GM10266 (cell line): Measurements from ENCODE around the gene LENG8.
A peak's percentile ranks its signal among the peaks of the same experiment; 100 is the strongest.

Experiments used
- DNase-seq: peaks from one replicate; pipeline ENCODE4 v3.0.0; 2012; ENCODE audit errors: extremely low spot score
- TF ChIP-seq, protein P1 (sequence below): IDR thresholded peaks from 2 replicates; pipeline ENCODE4 v1.5.1; 2012; ENCODE audit warnings: mild to moderate bottlenecking, low read depth; ENCODE audit not compliant: control insufficient read depth, insufficient read depth; ENCODE audit errors: missing control alignments

LENG8 gene

DNA sequence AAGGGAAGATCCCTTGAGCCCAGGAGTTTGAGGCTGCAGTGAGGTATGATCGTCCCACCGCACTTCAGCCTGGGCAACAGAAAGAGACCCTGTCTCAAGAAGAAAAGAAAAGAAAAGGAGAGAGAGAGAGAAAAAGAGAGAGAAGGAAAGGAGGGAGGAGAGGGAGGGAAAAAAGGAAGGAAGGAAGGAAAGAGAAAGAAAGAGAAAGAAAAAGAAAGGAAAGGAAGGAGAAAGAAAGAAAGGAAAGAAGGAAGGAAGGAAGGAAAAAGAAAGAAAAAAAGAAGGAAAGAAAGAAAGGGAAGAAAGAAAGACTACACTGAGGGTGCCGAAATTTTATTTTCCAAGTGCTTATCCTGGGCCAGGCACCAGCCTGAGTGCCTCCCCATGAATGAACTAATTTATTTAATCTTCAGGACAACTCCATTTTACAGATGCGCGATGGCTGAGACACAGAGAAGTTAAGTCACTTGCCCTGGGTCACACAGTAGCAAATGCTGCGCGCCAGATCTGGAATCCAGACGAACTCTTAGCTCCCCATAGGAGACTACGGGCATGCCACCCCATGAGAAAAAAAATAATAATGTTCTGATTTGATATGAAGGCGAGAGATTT is 21.4 kb downstream of the LENG8 start:
- TF ChIP-seq, protein P1, sequence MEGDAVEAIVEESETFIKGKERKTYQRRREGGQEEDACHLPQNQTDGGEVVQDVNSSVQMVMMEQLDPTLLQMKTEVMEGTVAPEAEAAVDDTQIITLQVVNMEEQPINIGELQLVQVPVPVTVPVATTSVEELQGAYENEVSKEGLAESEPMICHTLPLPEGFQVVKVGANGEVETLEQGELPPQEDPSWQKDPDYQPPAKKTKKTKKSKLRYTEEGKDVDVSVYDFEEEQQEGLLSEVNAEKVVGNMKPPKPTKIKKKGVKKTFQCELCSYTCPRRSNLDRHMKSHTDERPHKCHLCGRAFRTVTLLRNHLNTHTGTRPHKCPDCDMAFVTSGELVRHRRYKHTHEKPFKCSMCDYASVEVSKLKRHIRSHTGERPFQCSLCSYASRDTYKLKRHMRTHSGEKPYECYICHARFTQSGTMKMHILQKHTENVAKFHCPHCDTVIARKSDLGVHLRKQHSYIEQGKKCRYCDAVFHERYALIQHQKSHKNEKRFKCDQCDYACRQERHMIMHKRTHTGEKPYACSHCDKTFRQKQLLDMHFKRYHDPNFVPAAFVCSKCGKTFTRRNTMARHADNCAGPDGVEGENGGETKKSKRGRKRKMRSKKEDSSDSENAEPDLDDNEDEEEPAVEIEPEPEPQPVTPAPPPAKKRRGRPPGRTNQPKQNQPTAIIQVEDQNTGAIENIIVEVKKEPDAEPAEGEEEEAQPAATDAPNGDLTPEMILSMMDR: no peak
- no peak for DNase-seq

DNA sequence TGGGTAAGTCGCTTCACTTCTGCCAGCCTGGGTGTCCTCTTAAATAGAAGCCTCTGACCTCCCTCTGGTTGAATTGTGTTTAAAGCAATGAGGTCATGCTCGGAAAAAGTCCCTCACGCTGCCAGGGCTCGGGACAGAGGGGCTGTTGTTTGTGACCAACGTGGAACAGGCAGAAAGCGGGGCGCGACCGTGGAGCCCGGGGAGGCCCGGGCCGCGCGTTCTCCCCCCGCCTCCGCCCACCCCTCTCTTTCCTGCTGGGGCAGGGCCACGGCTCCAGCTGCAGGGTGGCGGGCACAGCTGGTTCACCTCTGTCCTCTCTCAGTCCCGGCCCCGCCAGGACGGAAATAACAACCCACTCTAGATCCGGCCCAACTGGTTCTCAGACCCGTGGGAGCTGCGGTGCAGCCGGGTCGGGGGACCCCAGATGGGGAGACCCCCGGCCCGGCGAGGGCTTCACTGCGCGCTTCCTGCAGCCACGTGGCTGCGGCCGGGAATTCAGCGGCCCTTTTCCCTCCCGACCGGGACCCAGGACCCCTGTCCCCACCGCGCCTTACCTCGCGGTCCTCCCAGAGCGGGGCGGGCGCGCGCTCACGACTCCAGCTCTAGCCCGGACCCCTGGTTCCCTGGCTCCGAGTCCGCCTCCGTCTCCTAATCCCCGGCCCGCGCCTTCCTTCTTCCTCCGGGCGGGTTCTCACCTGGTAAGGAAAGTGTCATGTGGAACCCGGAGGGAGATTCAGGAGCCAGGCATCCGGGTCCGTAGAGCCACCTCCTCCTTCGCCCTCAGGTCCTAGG is 22.2 kb downstream of the LENG8 start:
- TF ChIP-seq, protein P1: no peak
- DNase-seq: peak; percentile 65

DNA sequence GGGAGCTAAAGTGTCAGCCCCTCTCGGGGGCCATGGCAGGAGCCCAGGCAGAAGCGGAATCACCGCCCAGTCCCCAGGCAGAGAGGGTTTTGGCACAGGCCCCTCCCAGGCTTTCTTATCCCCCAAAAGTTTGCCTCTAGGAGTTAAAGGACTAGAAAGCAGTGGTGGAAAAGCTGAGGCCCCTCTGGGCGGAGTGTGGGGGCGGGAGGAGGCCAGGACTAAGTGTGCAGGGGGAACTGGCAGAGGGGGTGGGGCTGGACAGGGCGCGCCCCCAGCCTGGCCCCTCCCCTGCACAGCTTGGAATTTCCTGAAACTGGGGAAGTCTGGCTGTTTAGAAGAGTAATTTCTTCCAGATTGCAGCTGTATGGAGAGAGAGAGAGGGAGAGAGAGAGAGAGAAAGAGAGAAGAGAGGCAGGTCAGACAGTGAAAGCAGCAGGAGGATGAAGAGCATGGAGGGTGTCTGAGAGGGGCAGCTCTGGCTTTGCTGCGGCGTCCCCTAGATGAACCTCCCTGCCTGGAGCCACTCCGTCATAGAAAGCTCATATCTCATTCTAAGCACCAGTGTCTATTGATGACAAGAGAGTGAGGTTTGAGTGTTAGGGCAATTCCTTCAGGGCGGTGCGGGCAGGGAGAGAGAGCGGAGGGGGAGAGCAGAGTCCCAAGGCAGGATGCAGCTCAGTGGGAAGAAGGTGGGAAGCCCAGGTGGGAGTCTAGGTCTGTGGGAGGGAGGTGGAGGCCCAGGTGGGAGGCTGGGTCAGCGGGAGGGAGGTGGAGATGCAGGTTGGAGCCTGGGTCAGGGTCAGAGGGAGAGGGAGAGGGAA is 24.3 kb downstream of the LENG8 start, which contains the start of gene CDC42EP5:
Gene CDC42EP5, minus strand, starts transcription at position 226 of the 821 bp plus-strand sequence. CDS start 7,749 bp downstream, outside the sequence.
- TF ChIP-seq, protein P1: no peak
- DNase-seq: peak; percentile 34

DNA sequence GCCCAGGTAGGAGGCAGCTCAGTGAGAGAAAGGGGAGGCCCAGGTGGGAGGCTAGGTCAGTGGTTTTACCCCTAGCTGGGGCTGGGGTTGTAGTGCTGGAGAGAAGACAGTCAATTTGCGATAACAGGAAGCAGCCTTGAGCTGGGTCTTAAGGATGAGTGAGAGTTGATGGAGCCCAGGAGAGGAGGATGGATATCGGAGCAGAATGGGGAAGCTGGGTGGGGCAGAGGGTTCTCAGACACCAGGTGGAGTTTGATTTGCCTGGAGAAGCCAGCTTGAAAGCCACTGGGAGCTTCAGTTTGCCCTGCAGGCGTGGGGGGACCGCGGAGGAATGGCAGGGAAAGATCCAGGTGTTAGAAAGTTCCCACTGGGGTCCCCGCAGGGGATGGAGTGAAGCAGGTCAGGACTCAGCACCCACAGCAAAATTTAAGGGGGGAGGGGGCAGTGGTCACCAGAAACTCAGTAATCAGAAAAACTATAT is 24.9 kb downstream of the LENG8 start:
- DNase-seq: peak; percentile 8
- TF ChIP-seq, protein P1: no peak

DNA sequence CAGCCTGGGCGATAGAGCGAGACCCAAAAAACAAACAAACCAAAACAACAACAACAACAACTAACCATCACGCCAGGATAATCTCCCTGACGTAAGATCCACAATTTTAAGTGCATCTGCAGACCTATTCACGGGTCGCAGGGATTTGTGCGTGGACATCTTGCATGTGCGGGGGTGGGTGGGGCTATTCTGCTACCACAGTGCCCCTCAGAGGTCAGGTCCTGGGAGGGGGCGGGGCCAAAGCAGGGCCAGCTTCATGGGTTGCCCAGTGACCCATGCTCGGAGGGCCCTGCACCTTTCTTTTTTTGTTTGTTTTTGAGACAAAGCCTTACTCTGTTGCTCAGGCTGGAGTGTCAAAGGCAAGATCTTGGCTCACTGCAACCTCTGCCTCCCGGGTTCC is 26.7 kb downstream of the LENG8 start:
- no peak for DNase-seq
- TF ChIP-seq, protein P1: no peak

DNA sequence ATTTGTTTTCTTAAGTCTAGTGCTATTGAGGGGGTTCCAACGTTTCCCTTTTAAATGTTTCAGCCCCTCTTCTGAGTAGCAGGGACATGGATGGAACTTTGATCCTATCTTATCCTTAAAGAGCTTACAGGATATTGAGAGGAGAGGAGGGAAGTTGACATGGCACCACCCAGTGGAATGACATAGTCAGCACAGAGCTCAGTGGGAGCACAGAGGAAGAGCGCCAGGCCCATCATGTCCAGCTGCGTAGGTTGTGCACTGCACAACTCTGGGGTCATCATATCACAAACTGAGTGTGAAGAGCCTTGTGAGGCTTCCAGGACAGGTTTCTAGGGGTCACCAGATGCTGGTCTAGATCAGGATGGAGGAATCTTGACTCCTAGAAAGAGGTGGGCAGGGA is 28.7 kb downstream of the LENG8 start:
- TF ChIP-seq, protein P1: no peak
- no peak for DNase-seq
